Measurements from ENCODE around the gene ADAMTS18.

ADAMTS18 gene

DNA sequence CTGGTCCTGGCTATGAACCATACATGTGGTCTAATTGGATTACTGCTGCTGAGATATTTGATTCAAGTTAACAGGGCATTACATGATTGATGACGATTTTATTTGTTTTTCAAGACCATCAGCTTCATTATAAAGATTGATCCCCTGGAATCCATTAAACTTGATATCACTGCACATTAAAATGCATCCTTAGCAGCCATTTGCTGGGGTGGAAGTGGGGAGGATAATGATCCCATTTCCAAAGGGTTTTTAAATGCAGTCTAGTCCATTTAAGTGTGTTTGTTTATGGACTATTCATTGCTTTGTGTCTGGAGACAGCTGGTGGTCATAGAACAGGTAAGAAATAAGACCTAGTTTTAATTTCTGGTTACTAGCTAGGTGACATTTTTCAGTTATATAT is 40.9 kb downstream of the ADAMTS18 start:
- FAIRE-seq, result no peak

DNA sequence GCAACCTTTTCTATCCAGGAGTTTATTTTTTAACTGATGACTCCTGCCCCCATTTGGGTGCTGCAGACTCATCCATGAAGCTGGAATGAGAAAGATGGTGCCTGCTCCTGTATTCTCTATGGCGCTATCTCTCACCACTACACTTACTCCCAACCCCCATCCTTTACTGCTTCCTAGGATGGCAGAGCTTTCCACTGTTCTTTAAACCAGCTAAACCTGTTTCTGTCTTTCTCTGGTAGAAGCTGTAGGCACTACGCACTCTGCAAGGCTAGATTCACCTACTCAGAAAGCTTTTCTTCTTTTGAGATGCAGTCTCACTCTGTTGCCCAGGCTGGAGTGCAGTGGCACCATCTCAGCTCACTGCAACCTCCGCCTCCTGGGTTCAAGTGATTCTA is 47.0 kb downstream of the ADAMTS18 start:
- FAIRE-seq, result no peak

DNA sequence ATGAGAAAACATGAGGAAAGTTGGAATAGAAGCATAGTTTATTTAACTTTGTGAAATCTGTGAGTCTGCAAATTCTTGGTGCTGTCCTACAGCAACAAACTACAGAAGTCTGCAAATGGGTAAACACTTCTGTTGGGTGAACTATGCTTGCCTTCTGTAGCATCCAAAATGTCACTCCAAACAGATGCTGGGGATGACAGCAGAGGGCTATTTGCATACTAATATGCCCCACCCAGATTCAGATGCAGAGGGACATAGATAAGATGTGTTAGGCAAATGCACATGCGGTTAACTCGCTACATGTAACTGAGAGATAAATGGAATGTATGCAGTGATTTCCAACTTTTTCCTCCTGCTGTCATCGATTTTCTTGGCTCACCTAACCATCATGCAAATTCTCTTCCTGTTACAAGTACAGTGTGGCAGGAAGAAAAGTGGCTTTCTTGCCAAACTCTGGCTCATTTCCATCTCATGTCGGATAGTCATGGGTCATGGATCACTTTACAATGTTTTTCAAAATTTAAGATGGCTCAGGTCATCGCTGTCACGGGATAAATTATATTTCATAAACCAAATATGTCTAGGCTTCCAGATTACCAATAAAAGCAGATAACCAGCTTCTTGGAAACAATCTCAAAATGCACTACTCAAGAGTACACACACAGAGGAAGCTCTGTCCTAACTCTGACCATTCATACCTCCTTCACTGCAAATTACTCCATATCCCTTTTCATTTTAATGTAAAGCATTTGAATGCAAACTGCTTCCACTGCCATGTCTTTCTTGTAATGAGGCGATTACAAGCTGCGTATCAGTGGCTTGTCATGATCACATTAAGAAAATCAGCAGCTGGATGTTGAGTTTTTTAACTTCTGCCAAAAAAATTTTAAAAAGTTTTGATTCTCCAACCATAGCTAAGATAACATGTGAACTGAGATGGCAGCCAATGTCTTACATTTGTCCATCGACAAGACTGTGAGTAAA is 47.7 kb downstream of the ADAMTS18 start:
- no peak for FAIRE-seq

DNA sequence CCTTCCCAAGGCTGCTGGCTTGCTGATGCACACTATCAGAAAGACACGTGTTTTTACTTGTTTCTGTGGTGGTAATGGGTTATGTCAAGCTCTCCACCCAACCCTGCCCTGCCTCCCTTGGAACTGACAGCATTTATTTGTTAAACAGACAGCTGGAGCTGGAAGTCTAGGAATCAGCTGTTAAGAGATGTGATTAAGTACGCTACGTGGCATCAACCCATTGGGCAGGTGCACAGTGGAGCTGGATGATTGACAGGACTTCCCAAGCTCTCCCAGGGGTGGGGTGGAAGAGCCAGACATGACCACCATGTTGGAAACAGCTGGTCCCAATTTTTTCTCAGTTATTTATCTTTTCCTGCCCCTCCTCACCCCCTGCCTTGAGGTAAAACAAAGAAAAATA is 49.4 kb downstream of the ADAMTS18 start:
- no peak for FAIRE-seq

DNA sequence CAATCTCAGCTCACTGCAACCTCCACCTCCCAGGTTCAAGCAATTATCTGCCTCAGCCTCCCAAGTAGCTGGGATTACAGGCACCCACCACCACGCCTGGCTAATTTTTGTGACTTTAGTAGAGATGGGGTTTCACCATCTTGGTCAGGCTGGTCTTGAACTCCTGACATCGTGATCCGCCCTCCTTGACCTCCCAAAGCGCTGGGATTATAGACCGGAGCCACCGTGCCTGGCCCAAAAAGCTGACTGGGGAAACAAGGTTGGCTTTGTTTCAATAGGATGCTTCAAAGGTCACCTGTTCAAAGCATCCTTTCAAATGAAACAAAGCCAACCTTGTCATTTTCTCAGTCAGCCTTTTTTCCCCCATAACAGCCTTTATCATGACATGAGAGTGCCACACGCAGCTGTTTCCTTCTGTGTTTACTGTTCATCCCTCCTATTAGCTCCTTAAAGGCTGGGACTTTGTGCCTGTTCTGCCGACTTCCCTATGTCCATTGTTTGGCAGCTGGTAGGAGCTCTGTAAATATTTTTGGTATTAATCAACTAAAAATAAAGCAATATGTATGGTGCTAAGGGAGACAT is 51.1 kb downstream of the ADAMTS18 start:
- FAIRE-seq, result no peak

DNA sequence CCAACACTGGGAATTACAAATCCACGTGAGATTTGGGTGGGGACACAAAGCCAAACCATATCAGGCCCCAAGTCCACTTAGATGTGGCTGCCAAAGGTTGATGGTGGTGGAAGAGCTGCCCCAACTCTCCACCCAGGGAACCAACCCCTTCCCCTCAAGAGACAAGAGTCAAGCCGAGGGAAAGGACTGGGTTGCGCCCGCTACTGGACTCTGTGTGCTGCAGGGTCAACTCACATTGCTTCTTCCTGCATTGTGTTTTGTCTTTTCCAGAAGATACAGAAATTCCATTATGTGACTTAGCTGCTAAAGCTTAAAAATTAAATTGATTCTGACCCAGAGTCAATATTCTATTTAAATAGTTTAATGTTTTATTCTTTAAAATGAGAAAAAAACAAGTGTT is 58.5 kb downstream of the ADAMTS18 start:
- FAIRE-seq, result no peak

DNA sequence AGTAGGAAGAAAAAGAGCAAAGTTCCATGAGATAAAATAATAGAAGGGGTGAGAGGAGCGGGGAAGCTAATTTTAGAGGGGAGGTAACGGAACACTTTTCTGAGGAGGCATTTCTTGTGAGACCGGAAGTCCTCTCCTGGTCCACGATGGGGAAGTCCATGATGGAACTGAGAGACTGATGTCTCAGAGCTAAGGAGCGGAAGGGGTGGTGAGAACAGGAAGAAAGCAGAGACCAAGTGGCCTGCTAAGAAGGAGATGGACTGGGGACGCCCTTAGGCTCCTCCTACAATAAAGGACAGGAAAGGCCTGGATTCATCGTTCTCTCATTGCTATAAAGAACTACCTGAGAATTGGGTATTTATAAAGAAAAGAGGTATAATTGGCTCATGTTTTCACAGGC is 59.4 kb downstream of the ADAMTS18 start:
- FAIRE-seq, result no peak

DNA sequence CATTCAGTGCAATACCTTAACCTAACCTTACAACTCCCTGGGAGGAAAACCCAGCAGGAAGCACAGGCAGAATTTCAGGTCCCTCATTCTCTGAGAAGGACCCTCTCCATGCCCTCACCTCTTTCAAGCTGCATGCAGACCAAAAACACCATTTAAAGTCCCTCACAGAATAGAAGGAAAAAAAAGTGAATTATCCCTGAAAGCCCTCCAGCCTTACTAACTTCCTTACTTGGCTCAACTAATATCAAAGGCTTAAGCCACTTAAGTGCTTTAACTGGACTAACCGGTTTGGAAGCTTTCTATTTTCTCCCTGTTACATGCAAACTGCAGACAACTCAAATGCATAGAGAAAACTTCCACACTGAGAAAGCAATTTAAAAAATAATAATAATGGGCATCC is 60.5 kb downstream of the ADAMTS18 start:
- FAIRE-seq, result no peak

DNA sequence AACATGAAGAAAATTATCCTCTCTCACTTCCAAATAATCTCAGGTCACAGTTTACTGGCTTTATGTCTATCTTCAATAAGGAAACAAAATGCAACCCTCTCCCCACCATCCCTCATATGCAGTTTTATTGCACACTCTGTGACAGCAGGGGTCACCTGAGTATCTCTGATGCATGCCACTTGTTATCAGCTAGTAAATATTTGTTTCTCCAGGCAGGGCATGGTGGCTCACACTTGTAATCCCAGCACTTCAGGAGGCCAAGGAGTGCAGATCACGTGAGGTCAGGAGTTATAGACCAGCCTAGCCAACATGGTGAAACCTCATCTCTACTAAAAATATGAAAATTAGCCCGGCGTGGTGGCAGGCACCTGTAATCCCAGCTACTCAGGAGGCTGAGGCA is 61.1 kb downstream of the ADAMTS18 start:
- FAIRE-seq, result no peak

DNA sequence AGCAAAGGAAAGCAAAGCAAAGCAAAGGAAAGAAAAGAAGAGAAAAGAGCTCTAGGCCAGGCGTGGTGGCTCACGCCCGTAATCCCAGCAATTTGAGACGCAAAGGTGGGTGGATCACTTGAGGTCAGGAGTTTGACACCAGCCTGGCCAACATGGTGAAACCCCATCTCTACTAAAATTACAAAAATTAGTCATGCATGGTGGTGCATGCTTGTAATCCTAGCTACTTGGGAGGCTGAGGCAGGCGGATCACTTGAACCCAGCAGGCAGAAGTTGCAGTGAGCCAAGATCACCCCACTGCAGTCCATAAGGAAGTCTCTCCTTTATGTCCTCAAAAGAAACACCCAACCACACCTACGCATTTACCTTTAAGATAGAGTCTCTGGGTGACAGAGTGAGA is 70.1 kb downstream of the ADAMTS18 start:
- FAIRE-seq, result no peak

DNA sequence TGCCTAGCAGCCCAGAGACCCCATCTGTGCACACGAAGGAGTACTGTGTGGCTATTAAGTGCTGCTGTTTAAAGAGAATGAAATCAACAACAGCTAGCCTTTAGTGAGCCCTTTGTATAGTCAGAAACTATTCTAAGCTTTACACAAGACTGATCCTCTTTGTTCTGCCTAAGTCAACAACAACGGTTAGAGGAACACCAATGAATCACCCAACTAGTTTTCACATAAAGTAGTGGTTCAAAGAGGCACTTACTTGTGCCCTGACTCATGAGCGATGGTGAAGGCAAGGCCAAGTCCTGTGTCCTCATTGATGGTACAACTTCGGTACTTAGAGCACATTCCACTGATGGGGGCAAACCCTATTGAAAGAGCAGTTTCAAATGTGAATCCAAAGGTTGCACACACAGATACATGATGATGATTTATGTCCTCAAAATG is 75.8 kb downstream of the ADAMTS18 start:
- FAIRE-seq, result no peak

DNA sequence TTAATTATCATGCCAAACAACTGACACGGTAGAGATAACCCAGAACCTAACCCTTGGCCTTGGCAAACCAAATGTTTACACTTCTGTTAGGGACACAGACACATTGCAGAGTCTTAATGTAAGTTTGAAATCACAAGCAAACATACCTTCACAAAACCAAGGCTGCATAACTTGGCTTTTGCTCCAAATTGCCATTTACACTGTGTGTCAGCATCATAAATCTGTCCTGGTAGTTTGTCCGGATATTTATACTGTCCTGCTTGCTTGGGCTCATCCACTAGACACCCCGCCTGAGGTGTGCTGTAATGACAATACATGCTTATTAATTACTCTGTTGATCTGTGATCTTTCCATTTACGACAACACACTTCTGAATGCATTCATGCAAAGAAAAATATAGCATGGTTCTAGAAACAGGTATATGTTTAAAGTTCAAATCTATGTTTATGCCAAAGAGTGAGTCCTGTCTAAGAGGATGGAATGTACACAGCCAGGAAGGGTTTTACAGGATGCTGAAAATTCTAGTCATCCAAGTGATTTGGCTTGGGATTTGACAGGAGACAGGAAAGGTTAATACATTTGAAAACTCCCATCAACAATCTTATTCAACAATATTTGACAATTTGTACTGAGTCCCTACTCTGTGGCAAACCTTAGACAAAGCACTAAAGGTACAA is 81.1 kb downstream of the ADAMTS18 start:
- no peak for FAIRE-seq

DNA sequence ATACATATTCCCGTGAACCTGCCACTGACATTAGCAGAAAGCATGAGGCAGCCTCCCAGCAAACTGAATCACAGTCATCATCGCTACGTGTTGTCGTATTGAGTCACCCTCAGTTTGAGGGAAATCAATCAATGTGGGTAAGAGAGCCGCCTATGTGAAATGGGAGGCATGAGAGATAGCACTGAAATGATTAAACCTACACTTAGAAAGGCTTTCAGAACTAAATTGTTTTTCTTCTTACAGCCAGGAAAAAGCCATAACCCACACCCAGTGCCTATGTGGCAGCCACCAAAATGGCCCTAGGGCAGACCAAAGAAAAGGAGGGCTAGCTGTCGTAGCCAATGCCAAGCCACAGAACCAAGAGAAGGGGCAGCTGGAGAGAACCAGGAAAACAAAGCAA is 90.5 kb downstream of the ADAMTS18 start:
- no peak for FAIRE-seq

DNA sequence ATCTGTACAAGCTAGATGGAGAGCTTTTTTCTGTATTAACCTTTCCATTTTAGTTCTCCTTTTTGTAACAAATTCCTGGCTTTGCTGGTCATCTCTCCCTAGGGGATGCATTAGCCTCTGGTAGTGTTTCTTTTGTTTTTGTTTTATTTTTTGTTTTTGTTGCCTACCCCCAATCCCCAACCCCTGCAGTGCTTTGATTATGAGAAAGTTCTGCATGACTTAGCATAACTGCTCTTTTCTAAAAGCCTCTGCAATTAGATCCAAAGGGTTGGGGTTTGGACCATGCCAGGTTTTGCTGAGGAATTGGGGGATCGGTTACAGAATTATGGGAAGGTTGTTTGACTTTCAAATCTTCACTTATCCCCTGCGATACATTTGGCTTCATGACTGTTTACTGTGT is 98.2 kb downstream of the ADAMTS18 start:
- no peak for FAIRE-seq

DNA sequence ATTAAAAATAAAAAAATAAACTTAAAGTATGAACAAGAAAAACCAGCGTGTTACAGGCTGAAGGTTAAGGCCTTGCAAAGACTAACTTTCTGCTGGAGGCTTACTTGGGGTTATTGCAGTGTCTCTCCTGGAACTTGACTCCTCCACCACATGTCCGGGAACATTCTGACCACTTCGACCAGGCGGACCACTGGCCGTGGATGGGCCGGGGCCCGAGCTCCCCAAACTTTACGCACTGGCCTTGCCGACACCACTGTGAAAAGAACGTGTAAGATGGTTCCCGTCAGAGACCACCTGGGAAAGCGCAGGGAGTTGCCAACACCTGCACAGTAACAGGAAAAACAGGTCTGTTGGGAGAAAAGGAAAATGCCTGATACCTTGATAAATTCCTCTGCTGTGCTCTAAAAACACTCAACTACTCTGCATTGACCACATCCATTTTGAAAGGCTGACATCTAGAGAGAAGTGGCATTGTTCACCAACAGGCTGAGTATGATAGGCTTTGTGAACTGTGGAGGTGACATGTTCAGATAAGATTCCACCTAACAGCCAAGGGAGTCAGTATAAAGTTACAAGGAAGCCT is 99.1 kb downstream of the ADAMTS18 start:
- FAIRE-seq, result no peak

DNA sequence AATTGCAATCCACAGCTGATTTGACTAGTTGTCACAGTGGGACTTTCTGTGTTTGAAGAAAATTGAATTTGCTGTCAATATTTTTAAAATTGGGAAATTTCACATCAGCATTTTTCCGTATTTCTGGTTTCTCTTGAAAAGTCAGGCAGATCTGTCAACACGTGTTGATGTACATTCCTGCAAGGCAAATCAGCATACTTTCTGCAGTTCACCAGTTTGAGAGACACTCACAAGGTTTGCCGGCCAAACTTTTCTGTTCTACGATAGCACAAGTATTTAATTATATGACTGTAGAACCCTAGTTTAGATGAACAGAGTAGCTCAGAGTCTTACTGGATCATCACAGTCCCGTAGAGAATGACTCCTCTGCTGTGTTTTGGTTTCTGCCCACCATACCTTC is 102.0 kb downstream of the ADAMTS18 start:
- FAIRE-seq, result no peak

DNA sequence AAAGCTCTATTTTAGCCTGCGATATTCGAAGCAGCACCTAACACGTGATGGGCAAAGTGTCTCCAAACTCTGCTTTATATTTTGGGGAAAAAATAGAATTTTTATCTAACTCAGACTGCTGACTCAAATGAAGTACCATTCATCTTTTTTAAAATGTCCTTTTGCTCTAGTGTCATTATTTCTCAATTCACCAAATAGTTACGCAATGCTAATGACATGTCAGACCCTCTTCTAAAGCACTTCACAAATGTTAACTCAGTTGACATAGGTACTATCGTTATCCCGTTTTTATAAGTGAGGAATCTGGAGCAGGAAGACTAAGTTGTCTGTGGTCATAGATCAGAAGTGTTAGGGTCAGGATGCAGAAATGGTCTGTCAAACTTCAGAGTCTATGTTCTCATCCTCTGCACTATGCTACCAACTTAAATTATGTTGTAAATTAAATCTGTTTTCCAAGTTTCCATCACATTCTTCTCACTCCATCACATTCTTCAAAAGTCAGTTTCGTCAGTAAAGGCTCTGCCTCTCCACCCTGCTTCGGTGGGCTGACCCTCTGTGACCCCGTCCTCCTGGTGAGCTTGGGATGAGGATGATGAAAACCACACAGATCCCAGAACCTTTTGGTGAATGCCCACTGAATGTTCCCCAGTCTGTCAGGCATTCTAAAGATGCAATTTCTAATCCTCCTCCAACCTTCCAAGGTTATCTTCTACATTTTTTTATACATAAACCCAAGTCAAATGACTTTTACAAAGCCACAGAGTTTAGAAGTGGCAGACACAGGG is 102.8 kb downstream of the ADAMTS18 start:
- no peak for FAIRE-seq

DNA sequence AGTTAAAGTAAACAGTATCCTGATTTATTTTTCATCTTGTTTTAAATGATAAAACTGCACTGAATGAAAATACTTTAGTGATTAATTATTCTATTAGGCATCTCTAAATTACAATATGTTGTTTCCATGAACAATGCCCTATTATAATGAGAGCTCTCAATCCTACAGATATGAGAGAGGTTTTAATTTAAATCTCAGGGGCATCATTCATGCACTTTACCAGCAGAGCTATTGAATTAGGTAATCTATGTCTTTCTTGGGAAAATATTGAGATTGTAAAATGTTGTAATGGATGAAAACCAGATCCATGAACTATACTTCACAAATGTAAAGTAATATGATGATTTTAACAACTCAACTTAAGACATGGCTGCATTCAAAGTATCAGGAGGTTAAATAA is 103.8 kb downstream of the ADAMTS18 start:
- FAIRE-seq, result no peak

DNA sequence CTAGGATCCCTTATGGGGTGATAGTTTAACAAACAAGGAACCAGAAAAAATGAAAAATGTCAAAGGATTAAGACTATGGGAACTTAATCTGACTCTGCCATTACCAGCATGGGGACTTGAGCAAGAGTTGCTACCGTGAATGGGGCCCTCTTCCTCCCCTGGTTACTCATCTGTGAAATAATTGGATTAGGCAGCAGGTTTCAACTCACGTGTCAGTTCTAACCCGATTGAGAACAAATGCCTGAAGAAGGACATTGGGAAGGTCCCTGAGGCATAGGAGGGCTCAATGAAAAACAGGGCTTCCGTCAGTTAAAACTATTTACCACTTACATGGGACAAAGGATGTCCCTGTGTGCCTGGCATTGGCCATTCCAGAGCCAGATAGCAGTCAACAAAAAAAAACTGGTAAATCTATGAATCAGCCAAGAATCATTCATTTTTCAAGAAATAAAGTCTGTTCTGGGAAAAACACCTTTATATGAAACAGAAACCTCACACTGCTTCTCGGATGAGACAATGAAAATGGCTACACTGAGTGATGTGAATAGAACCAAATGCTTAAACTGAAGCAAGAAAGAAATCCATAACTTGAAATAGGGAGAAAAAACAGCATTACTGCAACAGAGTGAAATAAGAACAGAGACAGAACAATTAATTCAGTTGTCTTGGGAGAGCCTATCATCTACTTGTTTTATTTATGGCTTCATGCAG is 104.3 kb downstream of the ADAMTS18 start:
- no peak for FAIRE-seq

DNA sequence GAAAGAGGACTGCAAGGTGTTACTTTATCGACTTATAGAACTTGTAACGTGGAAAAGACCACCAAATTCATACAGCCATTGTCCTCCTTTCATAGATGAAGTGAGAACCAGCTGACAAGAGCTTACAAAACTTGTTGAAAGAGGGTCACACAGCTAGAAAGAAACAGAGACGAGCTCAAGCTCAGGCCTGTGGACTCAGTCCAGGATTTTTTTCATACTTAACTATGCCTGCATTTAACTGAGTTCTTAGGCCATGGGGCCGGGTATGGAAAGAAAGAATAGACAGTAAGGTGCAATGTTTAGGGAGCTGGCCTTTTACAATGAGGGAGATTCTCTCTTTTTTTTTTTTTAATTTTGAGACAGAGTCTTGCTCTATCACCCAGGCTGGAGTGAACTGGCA is 106.1 kb downstream of the ADAMTS18 start:
- no peak for FAIRE-seq

DNA sequence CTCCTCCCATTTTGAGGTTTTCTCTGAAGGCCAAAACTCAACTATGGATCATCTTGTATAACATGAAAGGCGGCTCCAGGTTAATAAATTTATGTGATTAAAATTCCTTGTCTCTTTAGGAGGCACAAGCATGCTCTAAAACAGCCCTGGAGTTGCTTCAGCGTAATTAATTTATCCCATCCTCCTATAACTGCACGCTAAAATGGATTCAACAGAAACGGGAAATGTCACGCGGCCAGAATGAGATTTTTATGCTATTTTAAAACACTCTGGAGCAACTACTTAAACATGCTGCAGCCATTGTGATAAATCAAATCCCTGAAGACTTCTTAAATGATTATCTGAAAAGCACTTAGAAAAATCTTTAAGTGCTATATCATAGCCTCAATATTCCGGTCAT is 106.6 kb downstream of the ADAMTS18 start:
- no peak for FAIRE-seq

DNA sequence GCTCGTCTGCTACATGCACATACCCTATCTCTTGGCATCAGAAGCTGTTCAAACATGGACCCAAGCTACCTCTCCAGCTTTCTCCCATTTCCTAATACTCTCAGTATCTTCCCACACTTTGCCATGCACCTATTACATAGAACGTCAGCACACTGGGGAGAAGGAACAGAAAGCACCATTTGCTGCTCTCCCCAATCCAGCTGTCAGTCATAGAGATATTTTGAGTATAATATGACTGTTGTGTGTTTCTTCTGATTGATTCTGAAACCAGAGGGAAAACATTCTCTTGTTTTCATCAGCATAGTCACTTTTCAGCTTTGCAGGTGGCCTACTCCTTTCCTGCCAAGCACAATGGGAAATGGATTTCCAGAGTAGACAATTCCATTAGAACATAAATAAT is 107.1 kb downstream of the ADAMTS18 start:
- FAIRE-seq, result no peak
